Stimulated activated CD4-positive, alpha-beta T cell treated with anti-CD3 and anti-CD28 coated beads, TNF-alpha, amount 100 ng/mL, for 1 hour (primary cell): ENCODE measurements around the gene SEPTIN12.
A peak's percentile ranks its signal among the peaks of the same experiment; 100 is the strongest.

Experiments
- DNase-seq, 3 donors: peaks; one replicate each; pipeline ENCODE4 v3.0.0-alpha.2; 2020; ENCODE audit warnings: low read depth in 3 of 3, low spot score in 1 of 3

SEPTIN12 gene

GRCh38 chr16:4734063-4734729, 53.9 kb downstream of the SEPTIN12 start, which contains the start of the genes ANKS3 and DNAAF8:
Gene ANKS3, minus strand, starts transcription at chr16:4734271. Its CDS starts 4,122 bp downstream, at chr16:4730149.
Gene DNAAF8, plus strand, starts transcription at chr16:4734537. Its CDS starts 1,978 bp downstream, at chr16:4736515.
- peak; percentile 13 to 68 (median 49) for DNase-seq

DNA sequence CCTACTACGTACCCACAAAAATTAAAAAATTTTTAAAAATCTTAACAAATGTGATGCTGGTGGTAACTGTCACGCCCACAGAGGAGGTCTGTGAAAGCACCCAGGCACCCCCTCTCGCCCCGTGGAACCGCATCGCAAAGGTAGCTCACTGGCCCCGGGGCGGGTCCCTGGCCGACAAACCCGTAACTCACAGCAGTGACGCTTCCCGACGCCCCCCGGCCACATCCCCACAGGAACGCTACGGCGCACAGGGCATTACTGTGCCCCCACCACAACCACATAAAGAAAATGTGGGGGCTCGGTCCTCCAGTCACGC, 54.4 kb downstream of the SEPTIN12 start:
- DNase-seq, result peak in 1 of 3 donors; percentile 8

GRCh38 chr16:4733211-4733742, 54.9 kb downstream of the SEPTIN12 start:
- DNase-seq, result no peak

GRCh38 chr16:4729876-4730275, 58.3 kb downstream of the SEPTIN12 start:
- DNase-seq, result no peak

GRCh38 chr16:4728676-4729075, 59.5 kb downstream of the SEPTIN12 start:
- no peak for DNase-seq
